GM21528 (cell line): Measurements from ENCODE around the gene AOAH.
"Not testable (repeated sequence)": the region's sequence is repeated elsewhere in the genome, so short reads cannot be mapped to it uniquely, and the experiment has no call there.

ENCODE experiments used
- ATAC-seq: cut with Tn5 transposase; IDR thresholded peaks from one replicate; pipeline ENCODE4 v1.9.1; 2021; ENCODE audit warnings: mild to moderate bottlenecking, moderate library complexity; ENCODE audit not compliant: unreplicated experiment, low FRiP score

AOAH gene

DNA sequence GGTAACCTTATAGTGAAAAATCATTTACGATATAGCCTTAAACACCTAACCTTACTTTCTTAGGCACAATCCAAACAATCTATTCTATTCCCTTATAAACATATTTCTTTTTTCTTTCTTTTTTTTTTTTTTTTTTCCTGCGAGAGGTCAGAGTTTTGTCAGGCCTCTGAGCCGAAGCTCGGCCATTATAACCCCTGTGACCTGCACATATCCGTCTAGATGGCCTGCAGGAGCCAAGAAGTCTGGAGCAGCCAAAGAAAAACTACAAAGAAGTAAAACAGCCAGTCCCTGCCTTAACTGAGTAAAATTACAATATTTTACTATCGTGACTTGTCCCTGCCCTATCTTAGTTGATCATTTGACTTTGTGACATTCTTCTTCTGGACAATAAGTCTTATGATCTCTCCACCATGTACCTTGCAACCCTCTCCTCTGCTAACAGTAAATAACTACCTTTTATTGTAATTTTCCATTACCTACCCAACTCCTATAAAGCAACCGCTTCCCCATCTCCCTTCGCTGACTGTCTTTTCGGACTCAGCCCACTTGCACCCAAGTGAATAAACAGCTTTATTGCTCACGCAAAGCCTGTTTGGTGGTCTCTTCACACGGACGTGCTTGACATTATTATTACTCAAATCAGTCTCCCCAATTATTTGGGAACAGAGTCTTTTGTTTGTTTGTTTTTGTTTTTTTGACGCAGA is 64.5 kb downstream of the AOAH start:
- ATAC-seq: no peak

DNA sequence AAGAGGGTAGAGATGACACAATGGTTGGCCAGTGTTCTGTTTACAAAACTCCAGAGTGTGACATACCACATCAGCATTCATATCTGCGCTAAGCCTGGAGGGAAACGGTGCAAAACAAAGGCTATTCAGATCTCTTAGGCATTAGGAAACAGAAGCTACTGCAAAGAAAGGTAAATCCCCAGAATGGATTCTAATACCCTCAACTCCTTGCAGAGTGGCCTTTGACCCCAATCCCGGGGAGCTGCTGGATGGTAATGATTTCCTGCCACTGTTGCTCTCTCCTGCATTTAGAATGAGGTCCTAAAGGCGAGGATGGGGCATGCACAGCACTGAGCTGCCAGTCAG is 65.2 kb downstream of the AOAH start:
- ATAC-seq: no peak

DNA sequence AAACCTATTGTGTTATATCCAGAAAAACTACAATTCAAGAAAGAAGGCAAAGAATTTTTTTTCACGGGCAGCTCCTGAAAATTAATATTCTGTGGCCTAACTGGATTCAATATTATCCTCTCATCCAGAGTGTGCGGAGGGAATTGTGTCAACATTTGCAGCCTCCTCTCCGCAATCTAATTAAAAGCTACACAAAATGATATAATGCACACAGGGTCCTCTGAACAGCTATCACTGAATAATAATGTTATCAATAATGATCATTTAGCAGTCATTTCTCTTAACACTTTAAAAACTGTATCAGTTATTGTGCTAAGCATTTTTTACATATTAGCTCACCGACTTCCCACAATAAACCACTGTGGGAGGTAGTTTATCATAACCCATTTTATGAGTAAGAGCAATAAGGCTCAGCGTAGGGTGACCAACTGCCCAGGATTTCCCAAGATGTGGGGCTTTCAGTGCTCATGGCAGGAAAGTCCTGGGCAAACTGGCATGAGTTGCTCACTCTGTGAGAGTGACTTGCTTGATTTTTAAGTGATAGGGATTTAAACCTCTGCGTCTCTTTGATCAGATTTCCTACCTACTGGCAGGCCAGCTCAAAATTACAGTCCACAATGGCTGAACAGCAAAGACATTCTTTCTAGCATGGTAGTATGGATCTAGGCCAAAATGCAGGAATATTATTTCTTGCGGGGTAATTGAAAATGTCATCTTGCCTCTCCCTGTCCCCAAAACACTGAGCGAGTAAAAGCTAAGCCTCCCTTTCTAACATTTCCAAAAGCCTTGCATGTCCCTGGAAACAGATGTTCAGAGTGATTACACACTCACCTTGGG is 65.7 kb downstream of the AOAH start:
- no peak for ATAC-seq

DNA sequence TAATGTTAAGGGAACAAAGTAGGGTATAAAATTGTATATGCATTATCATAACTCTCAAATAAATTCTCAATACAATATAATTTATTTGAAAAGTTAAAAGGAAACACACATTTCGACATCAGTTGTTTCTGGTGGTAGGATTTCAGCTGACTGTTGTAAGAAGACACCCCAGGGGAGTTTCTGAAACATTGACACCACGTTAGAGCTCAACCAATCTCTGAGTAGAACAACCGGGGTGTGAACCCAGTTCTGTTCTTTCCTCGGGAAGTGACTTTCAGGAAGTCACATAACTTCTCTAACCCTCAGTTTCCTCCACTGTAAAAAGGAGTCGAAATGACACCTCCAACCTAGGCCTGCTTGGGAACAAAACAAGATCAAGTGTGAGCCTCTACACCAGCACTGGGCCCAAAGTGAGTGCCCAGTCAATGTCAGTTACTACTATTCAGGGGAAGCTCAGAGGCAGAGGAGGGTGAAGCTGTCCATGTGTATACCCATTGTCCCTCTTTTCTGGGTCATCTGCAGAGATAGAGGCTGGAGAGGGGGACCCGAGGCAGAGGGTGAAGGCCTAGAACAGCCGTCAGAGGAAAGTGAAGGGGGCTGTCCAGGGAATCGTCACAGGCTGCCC is 67.1 kb downstream of the AOAH start:
- no peak for ATAC-seq

DNA sequence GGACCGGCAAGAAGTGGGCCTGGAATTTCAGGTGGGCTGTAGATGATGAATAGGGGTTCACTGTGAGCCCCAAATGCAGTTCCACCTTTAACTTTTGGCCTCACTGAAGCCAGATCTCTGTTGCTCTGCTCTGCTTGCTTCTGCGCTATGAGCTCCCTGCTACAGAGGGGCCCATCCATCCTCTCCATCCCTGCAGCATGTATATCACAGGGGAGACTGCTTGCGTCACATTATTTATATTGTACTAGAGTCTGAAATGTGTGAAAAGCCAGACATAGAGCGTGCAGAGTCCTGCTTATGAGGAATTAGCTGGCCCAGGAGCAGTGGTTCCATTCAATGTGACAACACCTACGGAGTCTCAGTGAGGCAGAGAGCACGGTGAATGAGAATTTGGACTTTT is 69.9 kb downstream of the AOAH start:
- ATAC-seq: no peak

DNA sequence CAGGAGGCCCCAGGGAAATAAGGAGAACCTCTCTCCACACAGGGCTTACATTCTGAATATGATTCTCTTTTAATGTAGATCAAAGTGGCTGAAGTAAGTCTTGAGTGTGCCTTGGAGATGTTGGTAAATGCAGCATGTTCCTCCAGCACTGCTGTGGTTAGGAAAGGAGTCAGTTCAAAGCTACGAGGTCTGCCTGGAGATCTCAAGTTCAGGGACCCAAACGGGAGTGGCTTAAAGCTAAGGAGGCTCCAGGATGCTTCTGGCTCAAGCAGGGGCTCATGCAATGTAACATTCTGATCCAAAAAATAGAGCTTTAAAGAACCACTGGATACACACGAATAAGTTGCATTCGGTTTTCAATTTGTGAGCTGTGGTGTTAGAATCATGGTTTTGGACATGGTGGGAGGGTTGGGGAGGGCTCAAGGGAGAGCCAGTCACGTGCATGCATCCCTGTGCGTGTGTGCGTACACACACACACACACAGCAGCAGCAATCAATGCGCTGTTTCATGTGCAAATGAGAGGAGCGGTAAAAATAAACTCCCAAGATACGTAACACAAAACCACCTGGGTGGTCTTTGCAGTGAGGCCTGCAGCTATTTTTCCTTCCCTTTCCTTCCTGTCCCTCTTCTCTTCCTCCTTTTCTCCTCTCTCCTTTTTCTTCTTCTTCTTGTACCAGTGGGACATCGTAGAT is 70.5 kb downstream of the AOAH start:
- ATAC-seq: no peak

DNA sequence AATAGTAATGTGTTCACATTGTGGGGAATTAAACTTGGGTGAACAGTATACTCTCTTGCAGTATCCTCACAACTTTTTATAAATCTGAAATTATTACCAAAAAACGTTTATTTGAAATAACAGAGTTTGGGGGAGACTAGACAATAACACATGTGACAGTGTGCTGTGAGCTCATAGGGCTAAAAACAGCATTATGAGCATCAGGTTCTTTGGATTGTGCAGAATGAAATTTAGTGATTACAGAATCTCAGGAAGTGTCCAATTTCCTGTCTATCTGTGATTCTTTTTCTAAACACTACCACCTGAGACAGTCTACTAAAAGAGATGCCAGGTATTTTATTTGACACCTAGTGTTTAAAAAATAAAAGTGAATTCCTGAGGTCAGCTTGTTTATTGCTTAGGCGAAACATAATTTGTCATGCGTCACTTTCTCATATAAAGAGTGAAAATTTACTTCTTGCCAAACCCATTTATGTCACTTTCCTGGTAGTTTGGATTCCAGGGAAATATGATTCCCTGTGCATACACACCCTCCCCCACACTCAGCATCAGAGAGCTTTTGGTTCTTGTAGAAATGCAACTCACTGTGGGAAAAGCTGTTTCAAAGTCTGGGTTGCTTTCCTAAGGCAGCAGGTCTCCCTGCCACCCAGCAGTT is 71.2 kb downstream of the AOAH start:
- no peak for ATAC-seq

DNA sequence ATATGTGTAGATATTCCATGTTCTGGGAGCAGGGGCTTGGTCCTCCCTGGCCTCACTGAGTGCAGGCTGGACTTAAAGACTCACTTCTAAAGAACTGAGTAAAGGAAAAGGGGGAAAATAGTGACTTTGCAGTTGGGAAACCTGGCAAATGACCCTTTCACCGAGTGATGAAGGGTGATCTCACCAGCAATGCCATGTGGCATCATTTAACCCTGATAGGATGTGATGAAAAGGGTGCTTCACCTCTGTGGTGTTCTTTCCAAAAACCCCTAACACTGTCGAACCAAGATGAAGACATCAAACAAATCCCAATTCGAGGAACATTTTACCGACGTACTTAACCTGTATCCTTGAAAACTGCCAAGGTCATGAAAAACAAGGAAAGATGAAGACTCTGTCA is 71.9 kb downstream of the AOAH start:
- ATAC-seq: no peak

DNA sequence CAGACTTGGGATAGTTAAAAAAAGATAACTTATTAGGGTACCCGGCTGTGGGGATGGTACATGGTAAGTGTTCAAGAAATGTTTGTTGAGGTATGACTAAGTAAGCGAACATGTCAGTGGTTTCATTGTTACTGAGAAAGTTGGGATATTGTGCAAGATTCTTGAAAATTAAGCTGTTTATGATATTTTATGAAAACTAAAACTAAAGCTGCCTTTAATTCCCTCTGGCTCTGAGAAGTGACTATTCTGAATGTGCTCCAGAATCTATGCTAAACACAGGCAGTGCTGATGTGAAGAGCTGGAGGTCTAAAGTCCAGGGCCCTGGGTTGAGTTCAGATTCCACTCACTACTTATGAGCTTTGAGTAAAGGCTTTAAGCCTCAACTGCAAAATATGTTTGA is 72.9 kb downstream of the AOAH start:
- ATAC-seq: no peak

DNA sequence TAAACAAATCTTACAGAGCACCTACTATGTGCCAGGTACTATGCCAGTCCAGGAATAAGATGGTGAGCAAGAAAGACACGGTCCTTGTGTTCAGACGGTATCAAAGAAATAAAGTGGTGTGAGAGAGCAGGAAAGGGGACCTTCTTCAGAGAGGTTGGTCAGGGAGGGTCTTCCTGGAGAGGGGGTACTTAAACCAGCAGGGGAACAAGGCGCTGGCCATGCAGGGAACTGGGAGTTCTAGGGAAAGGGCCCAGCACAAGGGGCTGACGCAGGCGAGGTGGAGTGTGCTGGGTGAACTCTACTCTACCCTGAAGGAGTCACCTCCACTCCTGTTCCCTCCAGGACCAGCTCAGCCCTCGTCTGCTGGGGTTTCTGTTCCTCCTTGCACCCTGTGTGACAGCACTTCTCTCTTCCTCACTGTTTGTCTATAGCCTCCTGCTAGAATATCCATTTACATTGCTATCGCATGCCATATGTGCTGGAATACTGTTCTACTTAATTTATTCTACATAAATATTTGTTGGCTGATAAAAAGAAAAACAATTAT is 73.5 kb downstream of the AOAH start:
- ATAC-seq: no peak

DNA sequence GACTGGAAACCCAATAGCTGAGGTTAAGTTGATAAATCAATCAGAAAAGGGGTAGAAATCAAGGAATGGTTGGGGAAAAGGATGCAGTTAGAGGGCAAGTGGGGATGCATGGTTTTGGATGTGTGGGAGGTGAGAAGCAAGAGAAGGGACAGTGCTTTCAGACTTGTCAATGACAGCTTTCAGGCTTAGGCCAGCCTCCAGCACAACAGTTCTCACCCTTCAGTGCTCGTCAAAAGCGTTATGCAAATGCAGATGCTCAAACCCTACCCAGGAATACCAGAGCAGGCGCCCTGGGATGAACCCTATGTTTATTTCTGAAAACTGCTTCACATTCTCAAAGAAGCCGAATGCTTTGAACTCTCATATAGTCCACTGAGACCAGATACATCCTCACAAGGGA is 74.0 kb downstream of the AOAH start:
- ATAC-seq: no peak

DNA sequence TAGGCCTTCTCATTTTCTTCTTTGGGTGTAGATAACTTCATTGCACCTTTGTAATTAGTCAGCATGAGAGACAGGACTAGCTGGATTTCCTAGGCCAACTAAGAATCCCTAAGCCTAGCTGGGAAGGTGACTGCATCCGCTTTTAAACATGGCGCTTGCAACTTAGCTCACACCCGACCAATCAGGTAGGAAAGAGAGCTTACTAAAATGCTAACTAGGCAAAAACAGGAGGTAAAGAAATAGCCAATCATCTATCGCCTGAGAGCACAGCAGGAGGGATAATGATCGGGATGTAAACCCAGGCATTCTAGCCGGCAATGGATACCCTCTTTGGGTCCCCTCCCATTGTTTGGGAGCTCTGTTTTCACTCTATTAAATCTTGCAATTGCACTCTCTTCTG is 75.0 kb downstream of the AOAH start:
- ATAC-seq: not testable (repeated sequence)

DNA sequence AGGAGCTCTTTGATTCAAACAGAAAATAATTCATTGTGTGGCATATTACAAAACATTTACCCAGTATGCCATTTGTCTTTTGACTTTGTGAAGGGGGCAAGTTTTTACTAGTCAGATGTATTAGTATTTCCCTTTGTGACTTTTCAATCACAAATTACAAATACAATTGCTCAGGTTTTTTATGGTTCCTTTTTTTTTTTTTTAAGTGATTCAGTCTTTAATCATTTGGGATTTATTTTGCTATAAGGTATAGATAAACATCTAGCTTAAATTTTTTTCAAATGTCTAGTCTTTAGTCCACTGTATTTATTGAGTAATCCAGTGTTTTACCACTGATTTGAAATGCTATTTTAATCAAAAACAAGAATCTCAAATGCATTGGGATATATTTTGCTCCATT is 75.9 kb downstream of the AOAH start:
- ATAC-seq: no peak

DNA sequence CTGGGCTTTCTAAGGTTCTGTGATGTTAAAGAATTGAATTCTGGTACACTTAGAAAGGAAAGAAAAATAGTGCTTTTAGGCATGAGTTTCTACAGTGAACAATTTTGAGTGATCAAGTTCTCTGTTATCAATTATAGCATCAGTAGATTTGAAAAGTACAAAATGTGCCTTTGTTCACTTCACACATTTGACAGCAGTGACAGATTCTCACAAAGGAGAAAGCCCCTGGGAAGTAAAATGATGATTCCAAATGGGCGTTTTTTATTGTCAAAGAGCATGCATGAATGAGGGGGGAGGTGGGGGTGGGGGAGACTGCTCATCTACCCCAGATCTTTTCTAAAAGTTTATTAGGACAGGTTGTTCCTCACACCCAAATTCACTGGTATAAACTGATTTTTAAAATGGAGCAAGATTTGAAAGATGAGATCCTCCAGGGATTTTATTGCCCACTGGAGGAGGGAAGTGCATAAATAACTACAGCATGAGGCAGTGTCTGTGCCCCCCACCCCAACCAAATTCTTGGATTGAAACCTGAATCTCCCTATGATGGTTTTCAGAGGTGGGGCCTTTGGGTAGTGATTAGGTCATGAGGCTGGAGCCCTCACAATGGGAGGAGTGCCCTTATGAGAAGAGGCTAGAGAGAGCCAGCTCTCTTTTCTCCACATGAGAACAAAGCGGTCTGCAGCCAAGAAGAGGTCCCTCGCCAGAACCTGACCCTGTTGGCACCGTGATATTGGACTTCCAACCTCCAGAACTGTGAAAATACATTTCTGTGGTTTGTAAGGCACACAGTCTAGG is 79.5 kb downstream of the AOAH start:
- no peak for ATAC-seq

DNA sequence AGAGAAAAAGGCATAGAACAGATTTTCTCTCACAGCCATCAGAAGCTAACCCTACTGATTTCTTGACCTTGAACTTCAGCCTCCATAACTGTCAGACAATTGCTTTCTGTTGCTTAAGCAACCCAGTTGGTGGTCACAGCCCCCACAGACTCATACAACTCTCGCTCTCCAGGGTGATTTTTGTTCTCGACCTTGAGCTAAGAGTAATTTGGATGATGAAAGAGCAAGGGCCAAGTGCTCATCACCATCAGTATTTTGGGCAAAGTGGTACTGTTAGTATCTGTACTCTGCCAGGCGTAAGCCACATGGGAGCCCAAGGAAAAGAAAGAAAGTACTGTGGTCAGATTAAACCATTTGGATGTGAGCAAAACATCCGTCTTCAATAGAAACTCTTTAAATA is 81.9 kb downstream of the AOAH start:
- ATAC-seq: no peak

DNA sequence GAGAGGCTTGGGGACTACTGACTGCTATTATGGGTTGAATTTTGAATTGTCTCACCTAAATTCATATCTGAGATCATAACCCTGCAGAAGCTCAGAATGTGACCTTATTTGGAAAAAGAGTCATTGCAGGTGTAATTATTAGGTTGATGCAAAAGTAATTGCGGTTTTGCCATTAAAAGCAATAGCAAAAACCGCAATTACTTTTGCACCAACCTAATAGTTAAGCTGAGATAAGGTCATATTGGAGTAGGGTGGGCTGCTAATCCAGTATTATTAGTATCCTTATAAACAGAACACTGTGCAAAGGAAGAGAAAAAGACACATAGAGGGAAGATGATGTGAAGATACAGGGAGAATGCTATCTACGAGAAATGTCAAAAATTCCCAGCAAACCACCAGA is 82.3 kb downstream of the AOAH start:
- ATAC-seq: no peak

DNA sequence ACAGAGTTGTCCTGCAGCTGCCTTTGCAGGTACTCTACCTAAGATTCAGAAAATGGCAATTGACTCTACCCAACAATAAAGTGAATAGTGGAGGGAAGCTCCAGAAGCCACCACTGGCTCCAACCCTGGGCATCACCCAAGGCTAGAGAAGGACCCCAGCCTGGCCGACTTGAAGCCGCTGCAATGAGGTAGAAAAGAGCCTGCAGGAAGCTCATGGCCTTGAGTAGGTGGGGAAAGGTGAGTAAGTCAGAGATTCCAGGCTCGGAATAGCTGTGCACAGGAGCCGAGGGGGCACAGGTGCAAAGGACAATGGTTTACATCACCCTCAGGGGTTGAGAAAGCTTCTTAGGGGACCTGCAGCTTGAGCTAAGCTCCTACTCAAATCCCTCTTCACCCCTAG is 83.6 kb downstream of the AOAH start:
- no peak for ATAC-seq

DNA sequence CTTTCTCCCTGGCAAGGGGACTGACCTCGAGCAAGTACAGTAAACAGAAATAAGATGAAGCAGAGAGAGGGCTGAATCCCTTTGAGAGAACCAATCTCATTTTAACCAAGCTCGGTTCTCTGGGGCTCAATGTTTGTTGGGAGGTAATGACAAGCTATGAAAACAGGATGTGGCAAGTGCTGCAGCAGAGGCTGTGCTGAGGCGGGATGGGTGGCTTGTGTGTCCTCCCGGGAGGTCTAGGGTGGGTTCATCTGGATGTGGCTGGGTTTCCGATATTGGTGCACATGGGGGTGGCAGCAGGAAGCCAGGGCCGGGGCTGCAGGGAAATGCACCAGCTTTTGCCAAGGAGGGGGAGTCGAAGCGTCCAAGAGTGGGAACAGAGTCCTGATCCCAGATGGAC is 84.5 kb downstream of the AOAH start:
- no peak for ATAC-seq

DNA sequence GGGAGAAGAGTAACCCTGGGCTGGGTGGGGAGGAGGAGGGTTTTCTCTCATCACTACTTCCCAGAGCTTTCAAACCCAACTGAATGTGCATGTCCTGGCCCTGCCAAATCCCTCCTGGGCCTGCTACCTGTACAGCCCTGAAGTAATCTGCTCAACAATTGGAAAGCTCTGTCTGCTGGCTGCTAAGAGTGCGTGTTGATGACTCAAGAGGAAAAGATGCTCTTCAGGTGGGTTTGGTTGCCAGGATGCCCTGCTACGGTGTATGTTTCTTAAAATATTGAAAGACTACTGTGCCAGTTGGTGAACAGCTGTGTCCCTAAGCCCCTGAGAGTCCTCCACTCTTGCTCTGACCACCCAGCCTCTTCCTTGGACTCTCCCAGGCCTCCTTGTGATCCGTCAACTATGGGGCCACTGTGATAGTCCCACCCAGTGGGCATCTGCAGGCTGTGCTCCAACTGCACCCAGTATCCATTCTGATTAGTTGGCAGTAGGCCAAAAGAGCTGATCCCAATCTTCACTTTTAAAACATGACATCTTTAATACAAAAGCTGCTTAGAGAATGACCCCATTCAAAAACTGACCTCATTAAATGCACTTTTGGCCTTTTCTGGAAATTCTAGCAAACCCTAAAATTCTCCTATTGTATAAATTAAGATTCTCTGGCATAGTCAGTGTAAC is 85.6 kb downstream of the AOAH start:
- ATAC-seq: no peak
